GM21367 (cell line): ENCODE data around the gene SMIM44.
"Not testable (repeated sequence)": the region's sequence is repeated elsewhere in the genome, so short reads cannot be mapped to it uniquely, and the experiment has no call there.

ENCODE experiments used
- ATAC-seq: cut with Tn5 transposase; IDR thresholded peaks from one replicate; pipeline ENCODE4 v1.9.1; 2021; ENCODE audit not compliant: unreplicated experiment

The SMIM44 gene

GRCh38 chr19:3483226-3483628 is at the start of gene SMIM44:
Gene SMIM44, minus strand, starts transcription at chr19:3483441. Its CDS starts 38 bp downstream, at chr19:3483403.
- ATAC-seq: no peak

DNA sequence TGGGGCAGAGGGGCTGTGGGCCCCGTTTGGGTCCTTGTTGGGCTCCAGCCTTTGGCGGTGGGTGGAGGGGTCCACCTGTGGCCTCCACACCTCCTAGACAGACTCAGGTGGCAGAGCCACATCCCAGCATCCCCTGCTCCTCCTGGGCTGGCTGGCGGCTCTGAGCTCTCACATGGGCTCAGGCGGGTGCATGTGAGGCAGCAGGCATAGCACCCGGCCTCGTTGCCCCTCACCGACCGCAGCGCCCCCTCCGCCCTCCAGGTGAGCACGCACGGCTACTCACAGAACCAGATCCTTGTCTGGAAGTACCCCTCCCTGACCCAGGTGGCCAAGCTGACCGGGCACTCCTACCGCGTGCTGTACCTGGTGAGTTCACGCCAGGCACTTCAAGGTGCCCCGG is 49.8 kb upstream of the SMIM44 start:
- ATAC-seq: no peak

GRCh38 chr19:3532154-3532786 is 49.0 kb upstream of the SMIM44 start:
- no peak for ATAC-seq

DNA sequence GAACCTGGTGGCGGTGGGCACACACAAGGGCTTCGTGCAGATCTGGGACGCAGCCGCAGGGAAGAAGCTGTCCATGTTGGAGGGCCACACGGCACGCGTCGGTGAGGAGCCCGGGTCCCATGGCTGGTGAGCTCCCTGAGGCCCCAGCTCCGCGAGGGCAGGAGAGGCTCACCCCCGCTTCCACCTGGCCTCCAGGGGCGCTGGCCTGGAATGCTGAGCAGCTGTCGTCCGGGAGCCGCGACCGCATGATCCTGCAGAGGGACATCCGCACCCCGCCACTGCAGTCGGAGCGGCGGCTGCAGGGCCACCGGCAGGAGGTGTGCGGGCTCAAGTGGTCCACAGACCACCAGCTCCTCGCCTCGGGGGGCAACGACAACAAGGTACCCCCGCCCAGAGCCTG is 48.5 kb upstream of the SMIM44 start:
- no peak for ATAC-seq

DNA sequence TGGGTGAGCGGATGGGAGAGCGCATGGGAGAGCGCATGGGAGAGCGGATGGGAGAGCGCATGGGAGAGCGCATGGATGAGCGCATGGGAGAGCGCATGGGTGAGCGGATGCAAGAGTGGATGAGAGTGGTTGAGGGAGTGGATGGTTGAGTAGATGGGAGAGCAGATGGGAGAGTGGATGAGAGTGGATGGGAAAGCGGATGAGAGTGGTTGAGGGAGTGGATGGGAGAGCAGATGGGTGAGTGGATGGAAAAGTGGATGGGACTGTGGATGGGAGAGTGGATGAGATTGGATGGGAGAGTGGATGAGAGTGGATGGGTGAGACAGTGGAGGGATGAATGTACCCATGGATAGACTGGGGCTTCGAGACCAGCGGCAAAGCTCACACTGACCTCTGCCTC is 47.1 kb upstream of the SMIM44 start:
- no peak for ATAC-seq

DNA sequence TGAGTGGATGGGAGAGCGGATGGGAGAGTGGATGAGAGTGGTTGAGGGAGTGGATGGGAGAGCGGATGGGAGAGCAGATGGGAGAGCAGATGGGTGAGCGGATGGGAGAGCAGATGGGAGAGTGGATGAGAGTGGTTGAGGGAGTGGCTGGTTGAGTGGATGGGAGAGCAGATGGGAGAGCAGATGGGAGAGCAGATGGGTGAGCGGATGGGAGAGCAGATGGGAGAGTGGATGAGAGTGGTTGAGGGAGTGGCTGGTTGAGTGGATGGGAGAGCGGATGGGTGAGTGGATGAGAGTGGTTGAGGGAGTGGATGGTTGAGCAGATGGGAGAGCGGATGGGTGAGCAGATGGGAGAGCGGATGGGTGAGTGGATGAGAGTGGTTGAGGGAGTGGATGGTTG is 46.1 kb upstream of the SMIM44 start:
- not testable (repeated sequence) for ATAC-seq

GRCh38 chr19:3528539-3529211 is 45.4 kb upstream of the SMIM44 start:
- ATAC-seq: no peak

GRCh38 chr19:3528080-3528479 is 44.8 kb upstream of the SMIM44 start:
- ATAC-seq: no peak

DNA sequence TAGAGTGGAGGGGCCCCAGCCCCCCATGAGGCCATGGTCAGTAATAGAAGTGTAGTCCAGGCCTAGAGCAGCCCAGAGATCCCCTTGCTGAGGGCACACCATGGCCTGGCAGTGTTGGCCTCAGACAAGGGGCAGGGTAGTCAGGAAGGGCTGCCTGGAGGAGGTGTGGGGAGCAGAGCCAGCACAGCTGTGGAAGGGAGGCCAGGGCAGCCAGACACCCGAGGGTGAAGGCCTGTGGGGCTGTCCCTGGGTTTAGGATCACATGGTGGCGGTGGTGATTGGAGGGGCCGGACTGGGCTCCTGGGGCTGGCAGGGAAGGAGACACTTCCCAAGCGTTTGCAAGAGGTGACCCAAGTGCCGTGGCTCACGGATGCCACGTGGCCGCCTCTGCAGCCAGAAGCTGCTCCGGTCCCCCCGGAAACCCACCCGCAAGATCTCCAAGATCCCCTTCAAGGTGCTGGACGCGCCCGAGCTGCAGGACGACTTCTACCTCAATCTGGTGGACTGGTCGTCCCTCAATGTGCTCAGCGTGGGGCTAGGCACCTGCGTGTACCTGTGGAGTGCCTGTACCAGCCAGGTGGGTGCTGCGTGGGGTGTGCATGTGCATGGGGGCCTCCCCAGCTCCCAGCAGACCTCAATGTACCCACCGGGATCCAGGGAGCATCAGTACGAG is 44.1 kb upstream of the SMIM44 start:
- no peak for ATAC-seq

DNA sequence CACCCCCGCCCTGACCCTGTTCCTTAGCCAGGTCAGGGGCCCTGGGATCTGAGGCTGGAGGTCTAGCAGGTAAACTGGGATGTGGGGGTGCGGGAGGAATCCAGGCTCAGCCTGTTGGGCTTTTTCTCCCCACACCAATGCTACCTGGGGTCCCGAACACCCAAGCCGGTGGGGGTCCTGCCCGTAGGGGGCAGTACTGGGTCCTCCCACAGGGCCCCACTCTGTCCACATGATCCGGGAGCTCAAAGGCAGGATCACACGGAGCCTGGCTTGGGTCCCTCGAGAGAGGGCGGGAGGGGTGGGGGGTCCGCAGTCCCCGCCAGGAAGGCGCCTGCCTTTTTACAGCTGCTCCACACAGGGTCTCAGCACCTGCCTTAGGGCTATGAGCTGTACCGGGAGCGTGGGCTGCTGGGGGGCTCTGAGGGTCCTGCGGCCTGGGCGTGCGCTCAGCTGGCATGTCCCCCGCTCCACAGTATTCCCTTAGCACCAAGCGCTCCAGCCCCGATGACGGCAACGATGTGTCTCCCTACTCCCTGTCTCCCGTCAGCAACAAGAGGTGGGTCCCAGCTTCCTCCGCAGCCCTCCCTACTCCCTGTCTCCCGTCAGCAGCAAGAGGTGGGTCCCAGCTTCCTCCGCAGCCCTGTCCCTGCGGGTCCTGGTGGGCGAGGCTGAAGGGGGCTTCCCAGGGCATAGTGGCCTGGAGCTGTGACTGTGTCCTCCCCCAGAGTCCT is 43.4 kb upstream of the SMIM44 start:
- ATAC-seq: no peak

GRCh38 chr19:3524904-3525451 is 41.7 kb upstream of the SMIM44 start:
- no peak for ATAC-seq

DNA sequence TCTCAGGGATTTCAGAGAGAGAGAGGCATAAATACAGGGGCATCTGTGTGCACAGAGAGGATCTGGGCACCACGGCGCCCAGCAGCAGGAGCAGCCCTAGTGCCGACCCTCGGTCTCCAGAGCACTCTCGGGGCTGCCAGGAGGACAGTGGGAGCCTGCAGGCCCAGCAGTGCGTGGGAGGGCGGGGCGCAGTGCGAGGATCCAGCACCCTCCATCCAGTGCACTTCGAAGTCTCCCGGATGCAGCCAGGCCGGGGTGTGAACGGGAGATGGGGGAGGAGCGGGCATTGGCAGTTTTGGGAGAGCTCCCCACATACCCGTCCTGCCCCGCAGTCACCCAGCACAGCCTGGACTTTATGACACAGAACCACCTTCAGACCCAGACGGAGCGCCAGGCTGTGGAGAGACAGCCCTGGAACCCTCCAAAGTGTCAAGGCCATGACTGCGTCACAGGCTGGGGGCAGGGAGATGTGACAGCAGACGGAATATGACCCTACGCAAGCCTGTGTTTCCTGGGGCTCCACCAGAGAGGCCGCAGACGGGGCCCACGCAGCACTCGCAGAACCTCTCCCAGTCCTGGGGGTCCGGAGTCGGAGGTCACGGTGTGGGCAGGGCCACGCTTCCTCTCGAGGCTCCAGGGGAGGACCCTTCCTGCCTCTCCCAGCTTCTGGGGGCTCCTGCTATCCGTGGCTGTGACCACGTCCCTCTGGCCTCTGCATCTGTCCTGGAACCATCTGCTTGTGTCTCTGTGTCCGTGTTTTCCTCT is 41.0 kb upstream of the SMIM44 start:
- ATAC-seq: no peak

DNA sequence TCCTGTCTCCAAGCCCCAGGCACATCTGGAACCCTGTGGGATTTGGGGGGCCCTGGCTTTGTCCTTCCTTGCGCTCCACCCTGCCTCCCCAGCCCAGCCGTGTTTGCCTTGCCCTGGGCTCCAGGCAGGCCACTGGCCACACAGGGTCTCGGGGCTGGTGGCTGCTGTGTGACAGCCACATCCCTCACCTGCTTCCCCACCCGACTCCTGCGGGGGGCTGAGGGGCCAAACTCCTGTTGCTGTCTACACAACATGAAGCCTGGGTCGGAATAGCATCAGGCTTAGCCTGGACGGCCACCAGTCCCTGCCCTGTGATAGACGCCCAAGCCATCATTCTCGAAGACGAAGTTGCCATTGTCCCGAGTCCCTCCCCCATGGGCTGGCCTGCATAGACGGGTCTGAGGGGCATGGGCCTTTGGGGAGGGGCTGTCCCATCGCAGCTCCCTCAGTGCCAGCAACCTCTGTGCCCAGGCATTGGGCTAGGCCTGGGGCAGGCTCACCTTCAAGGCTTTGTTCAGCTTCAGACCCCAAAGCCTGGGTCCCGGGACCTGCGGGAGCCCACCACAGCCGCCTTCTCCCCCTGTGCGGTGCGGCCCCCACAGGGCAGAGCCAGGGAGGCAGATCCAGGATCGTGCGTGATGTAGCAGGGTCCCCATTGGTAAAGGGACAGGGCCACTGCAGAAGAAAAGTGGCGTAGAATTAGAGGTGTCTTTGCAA is 40.3 kb upstream of the SMIM44 start:
- no peak for ATAC-seq

- no peak for ATAC-seq
Measured at GRCh38 chr19:3522421-3523360, 39.5 kb upstream of the SMIM44 start.

DNA sequence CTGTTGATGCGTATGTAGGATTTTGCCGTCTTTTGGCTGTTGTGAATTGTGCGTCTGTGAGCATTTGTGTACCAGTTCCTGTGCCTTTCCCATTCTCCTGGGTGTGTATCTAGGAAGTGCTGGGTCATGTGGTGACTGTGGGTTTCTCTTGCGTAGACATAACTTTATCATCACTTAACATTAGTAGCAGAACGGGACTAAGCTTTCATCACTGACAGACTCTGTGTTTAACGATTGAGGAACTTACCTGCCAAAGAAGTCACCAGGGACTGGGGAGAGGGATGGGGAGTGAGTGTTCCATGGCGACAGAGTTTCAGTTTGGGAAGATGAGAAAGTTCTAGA is 37.8 kb upstream of the SMIM44 start:
- no peak for ATAC-seq

DNA sequence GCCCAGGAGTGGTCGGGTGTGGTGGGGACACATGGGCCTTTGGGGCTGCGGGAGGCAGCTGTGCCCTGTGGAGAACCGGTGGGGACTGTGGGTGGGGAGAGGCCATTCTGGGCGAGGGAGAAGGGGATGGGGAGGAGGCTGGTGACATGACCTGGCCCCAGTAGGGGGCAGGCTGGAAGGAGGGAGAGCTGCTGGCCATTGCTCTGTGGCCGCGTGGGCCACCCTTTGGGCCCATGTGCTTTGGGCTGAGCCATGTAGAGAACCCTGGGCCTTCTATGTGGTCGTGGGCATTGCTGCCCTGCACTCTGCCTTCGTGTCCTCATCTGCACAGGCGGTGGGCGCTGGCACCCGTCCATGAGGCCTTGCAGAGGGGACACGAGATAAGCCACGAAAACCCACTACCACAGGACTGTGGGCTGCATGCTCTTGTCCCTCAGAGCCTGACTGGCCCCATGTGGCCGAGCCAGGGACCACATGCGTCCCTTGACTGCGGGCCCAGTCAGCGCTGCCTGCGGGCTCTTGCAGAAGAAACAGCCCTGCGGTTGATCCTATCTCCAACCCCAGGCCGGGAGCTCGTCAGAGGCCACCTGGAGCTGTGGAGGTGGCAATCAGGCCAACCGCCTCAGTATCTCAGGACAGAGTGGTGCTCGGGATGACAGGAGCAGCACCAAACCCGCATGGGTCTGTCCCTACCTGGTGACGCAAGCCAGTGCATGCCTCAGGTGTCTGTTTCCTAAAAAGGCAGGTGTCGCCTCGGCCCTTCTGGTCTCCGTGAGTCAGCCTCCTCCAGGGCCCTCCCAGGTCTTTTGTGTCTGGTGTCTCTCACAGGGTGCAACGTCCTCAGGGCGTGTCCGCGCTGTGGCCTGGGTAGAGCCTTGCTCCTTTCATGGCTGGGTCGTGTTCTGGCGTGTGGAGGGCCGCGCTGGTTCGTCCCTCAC is 37.2 kb upstream of the SMIM44 start:
- no peak for ATAC-seq

DNA sequence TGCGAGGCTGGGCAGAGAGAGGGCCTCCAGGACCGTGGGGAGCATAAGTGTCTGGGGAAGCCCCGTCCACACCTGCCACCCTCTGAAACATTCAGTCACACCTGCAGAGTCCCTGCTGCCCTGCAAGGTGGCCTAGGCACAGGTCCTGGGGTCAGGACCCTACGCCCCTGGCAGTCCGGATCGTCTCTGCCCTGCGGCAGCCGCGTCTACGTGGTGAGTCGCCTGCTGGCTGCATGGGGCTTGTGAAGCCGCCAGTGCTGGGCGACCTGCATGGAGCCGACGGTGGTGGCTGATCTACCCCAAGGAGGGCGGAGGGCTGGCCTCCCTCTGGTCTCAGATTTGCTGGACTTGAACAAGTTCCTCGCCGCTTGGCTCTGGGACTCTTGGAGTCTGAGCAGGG is 35.9 kb upstream of the SMIM44 start:
- no peak for ATAC-seq

- ATAC-seq: no peak
Measured at GRCh38 chr19:3518659-3519058, 35.4 kb upstream of the SMIM44 start.
